ENCODE data around the gene ITGA11.

ITGA11 gene

DNA sequence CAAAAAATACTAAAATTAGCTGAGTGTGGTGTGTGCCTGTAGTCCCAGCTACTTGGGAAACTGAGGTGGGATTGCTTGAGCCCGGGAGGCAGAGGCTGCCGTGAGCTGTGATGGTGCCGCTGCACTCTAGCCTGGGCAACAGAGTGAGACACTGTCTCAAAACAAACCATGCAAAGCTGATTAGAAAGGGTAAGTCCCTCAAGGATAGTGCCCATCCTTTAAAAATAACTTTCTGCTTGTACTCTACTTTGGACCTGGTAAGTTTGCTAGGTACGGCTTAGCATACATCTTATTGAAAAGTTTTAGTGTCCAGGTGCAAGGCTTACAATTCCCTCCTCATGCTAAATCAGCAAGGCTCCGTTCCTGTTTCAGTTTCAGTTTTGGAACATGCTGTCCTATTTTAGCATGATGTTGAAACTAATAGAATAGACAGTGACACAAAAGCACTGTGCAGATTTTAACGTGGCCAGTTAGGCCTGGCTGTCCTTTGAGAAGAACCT is 133.0 kb downstream of the ITGA11 start:
- TF ChIP-seq TAF1 (IDR thresholded peaks at IDR 0.05; ENCODE audit: low read depth, low read length) (no peak), POLR2AphosphoS5 (IDR thresholded peaks at IDR 0.05; ENCODE audit: low read depth, low read length) (0 out of 2 replicates have a peak, but pooled peaks have one; percentile 34), SPI1 (IDR thresholded peaks at IDR 0.05; ENCODE audit: low read depth, low read length) (peak; percentile 78), POLR2A (IDR thresholded peaks at IDR 0.05; ENCODE audit: low read depth, low read length) (0 out of 2 replicates have a peak, but pooled peaks have one; percentile 30)
- DNase-seq (ENCODE audit: insufficient read length, low spot score) (no peak), FAIRE-seq (peak; percentile 96)

DNA sequence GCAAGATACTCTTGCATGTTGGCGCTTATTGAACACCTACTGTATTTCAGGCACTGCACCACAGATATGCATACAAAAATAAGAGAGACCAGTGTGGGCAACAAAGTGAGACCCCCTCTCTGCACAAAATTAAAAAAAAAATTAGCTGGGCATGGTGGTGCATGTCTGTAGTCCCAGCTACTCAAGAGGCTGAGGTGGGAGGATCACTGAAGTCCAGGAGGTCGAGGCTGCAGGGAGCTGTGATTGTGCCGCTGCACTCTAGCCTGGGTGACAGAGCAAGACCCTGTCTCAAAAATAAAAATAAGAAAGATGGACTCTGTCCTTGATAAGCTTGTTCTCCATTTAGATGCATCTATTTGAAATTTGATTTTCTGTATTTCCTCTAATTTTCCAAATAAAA is 133.6 kb downstream of the ITGA11 start:
- DNase-seq (ENCODE audit: insufficient read length, low spot score) (no peak), FAIRE-seq (no peak)
- TF ChIP-seq POLR2A (IDR thresholded peaks at IDR 0.05; ENCODE audit: low read depth, low read length), result no peak
- TF ChIP-seq POU2F2 (IDR thresholded peaks at IDR 0.05; ENCODE audit: low read depth, low read length), result no peak
- TF ChIP-seq TAF1 (IDR thresholded peaks at IDR 0.05; ENCODE audit: low read depth, low read length), result no peak
- TF ChIP-seq POLR2AphosphoS5 (IDR thresholded peaks at IDR 0.05; ENCODE audit: low read depth, low read length), result no peak
- no peak for TF ChIP-seq PAX5 (IDR thresholded peaks at IDR 0.05; ENCODE audit: insufficient read depth, low read length, severe bottlenecking)
- no peak for TF ChIP-seq SPI1 (IDR thresholded peaks at IDR 0.05; ENCODE audit: low read depth, low read length)

DNA sequence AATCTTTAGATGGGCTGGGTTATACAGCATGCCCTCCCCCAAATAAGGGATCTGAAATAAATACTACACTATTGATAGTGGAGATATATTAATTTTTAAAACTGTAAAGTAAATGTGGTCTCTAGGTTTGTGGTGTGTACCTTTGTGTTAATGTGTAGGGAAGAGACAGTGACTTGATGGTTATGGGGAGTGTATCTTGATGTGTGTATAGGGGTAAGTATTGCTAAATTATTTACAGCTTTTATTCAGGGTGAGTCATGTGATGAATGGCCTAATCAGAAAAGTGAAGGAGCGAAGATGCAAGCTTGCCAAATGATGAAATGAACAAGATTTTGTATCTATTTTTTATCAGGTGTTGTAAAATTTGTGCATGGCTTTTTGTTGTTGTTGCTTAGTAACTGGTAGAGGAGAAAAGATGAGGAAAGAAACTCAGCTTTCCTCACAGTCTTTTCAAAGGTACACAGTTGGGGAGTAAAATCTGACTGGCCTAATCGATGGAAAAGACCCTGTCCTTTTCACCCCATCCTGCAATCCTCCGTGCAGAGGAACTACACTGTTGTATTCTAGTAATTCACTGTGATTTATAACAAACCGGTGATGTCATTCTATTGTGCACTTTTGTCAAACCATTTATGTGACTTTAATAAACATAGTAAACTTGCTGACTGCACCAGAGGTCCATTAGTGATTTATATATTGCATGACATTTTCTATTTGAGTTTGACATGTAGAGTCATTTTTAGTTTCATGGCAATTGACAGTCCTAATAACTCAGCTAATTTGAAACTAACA is 136.8 kb downstream of the ITGA11 start:
- DNase-seq (ENCODE audit: insufficient read length, low spot score) (no peak), FAIRE-seq (peak; percentile 38)
- no peak for TF ChIP-seq TAF1 (IDR thresholded peaks at IDR 0.05; ENCODE audit: low read depth, low read length)
- no peak for TF ChIP-seq POLR2AphosphoS5 (IDR thresholded peaks at IDR 0.05; ENCODE audit: low read depth, low read length)
- TF ChIP-seq POU2F2 (IDR thresholded peaks at IDR 0.05; ENCODE audit: low read depth, low read length), result no peak
- TF ChIP-seq PAX5 (IDR thresholded peaks at IDR 0.05; ENCODE audit: insufficient read depth, low read length, severe bottlenecking), result no peak
- no peak for TF ChIP-seq SPI1 (IDR thresholded peaks at IDR 0.05; ENCODE audit: low read depth, low read length)
- TF ChIP-seq POLR2A (IDR thresholded peaks at IDR 0.05; ENCODE audit: low read depth, low read length), result no peak

DNA sequence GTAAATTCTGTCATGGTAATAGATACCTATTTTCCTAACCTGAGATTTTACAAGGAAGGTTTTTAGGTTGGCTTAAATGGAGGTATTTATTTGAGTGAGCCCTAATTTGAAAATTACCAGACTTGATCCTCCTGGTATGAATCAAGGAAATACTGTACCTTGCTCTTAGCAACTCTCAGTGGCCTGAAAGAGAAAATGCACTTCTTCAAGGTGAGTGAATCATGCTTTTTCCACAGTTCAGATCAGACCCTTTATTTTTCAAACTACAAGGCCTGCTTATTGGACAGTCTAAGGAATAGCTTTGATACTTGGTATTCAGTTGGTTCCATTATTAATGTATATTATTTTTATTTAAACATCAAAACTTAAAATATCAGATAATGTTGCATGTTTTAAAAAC is 139.0 kb downstream of the ITGA11 start:
- FAIRE-seq (no peak), DNase-seq (ENCODE audit: insufficient read length, low spot score) (no peak)
- no peak for TF ChIP-seq TAF1 (IDR thresholded peaks at IDR 0.05; ENCODE audit: low read depth, low read length)
- TF ChIP-seq POLR2A (IDR thresholded peaks at IDR 0.05; ENCODE audit: low read depth, low read length), result no peak
- no peak for TF ChIP-seq POLR2AphosphoS5 (IDR thresholded peaks at IDR 0.05; ENCODE audit: low read depth, low read length)
- TF ChIP-seq SPI1 (IDR thresholded peaks at IDR 0.05; ENCODE audit: low read depth, low read length), result no peak
- no peak for TF ChIP-seq POU2F2 (IDR thresholded peaks at IDR 0.05; ENCODE audit: low read depth, low read length)
- TF ChIP-seq PAX5 (IDR thresholded peaks at IDR 0.05; ENCODE audit: insufficient read depth, low read length, severe bottlenecking), result no peak

DNA sequence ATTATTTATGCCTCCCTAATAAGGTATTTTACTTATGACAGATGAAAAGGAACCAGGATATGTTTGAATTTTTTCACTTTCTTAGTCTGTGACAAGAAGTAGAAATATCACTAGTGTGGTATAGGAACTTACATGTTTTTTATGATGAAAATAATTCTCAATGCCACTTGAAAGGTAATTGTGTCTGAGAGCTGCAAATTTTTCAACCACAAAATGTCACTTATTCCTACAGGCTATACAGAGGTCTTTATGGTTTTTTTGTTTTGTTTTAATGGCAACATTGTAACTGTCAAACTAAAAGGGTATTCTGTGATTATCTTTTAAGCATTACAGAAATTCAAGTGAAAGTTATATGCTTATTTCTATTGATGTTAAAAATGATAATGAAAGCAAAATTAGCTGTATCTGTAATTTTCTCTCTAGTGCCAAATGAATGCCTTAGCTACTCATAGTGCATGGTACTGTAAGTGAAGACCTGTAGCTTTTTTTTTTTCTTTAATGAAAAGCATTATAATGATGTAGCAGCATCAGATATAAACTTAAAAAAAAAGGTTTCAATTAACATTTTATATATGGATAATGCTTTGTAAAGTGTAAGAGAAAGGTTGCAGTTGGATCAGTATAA is 139.7 kb downstream of the ITGA11 start:
- DNase-seq (ENCODE audit: insufficient read length, low spot score), result no peak
- TF ChIP-seq TAF1 (IDR thresholded peaks at IDR 0.05; ENCODE audit: low read depth, low read length) (no peak), POU2F2 (IDR thresholded peaks at IDR 0.05; ENCODE audit: low read depth, low read length) (no peak), SPI1 (IDR thresholded peaks at IDR 0.05; ENCODE audit: low read depth, low read length) (no peak), POLR2AphosphoS5 (IDR thresholded peaks at IDR 0.05; ENCODE audit: low read depth, low read length) (no peak), PAX5 (IDR thresholded peaks at IDR 0.05; ENCODE audit: insufficient read depth, low read length, severe bottlenecking) (no peak), POLR2A (IDR thresholded peaks at IDR 0.05; ENCODE audit: low read depth, low read length) (no peak)
- no peak for FAIRE-seq

DNA sequence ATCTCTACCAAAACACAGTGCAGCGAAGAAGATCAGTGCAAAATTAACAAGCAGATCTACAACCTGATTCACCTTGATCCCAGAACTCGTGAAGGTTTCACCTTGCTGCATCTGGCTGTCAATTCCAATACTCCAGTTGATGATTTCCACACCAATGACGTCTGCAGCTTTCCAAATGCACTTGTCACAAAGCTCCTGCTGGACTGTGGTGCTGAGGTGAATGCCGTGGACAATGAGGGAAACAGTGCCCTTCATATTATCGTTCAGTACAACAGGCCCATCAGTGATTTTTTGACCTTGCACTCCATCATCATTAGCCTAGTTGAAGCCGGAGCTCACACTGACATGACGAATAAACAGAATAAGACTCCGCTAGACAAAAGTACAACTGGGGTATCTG is 141.2 kb downstream of the ITGA11 start:
- no peak for FAIRE-seq
- TF ChIP-seq POLR2AphosphoS5 (IDR thresholded peaks at IDR 0.05; ENCODE audit: low read depth, low read length) (no peak), POU2F2 (IDR thresholded peaks at IDR 0.05; ENCODE audit: low read depth, low read length) (no peak), TAF1 (IDR thresholded peaks at IDR 0.05; ENCODE audit: low read depth, low read length) (no peak), SPI1 (IDR thresholded peaks at IDR 0.05; ENCODE audit: low read depth, low read length) (no peak), POLR2A (IDR thresholded peaks at IDR 0.05; ENCODE audit: low read depth, low read length) (no peak), PAX5 (IDR thresholded peaks at IDR 0.05; ENCODE audit: insufficient read depth, low read length, severe bottlenecking) (no peak)
- no peak for DNase-seq (ENCODE audit: insufficient read length, low spot score)

DNA sequence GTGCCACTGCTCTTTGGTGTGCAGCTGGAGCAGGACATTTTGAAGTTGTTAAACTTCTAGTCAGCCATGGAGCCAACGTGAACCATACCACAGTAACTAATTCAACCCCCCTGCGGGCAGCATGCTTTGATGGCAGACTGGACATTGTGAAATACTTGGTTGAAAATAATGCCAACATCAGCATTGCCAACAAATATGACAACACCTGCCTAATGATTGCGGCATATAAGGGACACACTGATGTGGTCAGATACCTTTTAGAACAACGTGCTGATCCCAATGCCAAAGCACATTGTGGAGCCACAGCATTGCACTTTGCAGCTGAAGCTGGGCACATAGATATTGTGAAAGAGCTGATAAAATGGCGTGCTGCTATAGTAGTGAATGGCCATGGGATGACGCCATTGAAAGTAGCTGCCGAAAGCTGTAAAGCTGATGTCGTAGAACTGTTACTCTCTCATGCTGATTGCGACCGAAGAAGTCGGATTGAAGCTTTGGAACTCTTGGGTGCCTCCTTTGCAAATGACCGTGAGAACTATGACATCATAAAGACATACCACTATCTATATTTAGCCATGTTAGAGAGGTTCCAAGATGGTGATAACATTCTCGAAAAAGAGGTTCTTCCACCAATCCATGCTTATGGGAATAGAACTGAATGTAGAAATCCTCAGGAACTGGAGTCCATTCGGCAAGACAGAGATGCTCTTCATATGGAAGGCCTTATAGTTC is 142.2 kb downstream of the ITGA11 start:
- TF ChIP-seq SPI1 (IDR thresholded peaks at IDR 0.05; ENCODE audit: low read depth, low read length) (no peak), POLR2AphosphoS5 (IDR thresholded peaks at IDR 0.05; ENCODE audit: low read depth, low read length) (no peak), POLR2A (IDR thresholded peaks at IDR 0.05; ENCODE audit: low read depth, low read length) (no peak), TAF1 (IDR thresholded peaks at IDR 0.05; ENCODE audit: low read depth, low read length) (no peak), PAX5 (IDR thresholded peaks at IDR 0.05; ENCODE audit: insufficient read depth, low read length, severe bottlenecking) (no peak), POU2F2 (IDR thresholded peaks at IDR 0.05; ENCODE audit: low read depth, low read length) (no peak)
- DNase-seq (ENCODE audit: insufficient read length, low spot score) (no peak), FAIRE-seq (peak; percentile 33)

DNA sequence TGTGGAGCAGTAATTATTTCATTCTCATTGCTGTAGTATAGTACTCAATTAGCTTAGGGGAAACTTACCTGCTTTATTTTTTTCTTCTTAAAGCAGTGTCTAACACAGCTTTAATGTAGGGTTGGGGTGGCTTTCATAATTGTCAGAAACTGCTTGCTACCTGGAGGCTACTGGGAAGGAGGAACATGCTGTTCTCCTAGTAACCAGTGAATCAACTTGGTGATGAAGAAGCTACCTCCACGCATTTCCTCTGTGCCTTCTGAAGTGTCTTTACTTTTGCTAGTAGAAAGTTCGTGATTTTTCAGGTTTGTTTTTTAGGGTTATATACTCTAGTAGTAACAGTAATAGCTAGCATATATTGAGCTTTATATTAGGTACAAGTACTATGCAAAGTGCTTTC is 142.9 kb downstream of the ITGA11 start:
- no peak for TF ChIP-seq POLR2AphosphoS5 (IDR thresholded peaks at IDR 0.05; ENCODE audit: low read depth, low read length)
- TF ChIP-seq TAF1 (IDR thresholded peaks at IDR 0.05; ENCODE audit: low read depth, low read length), result no peak
- no peak for TF ChIP-seq POU2F2 (IDR thresholded peaks at IDR 0.05; ENCODE audit: low read depth, low read length)
- TF ChIP-seq POLR2A (IDR thresholded peaks at IDR 0.05; ENCODE audit: low read depth, low read length), result no peak
- no peak for TF ChIP-seq PAX5 (IDR thresholded peaks at IDR 0.05; ENCODE audit: insufficient read depth, low read length, severe bottlenecking)
- no peak for TF ChIP-seq SPI1 (IDR thresholded peaks at IDR 0.05; ENCODE audit: low read depth, low read length)
- FAIRE-seq, result no peak

DNA sequence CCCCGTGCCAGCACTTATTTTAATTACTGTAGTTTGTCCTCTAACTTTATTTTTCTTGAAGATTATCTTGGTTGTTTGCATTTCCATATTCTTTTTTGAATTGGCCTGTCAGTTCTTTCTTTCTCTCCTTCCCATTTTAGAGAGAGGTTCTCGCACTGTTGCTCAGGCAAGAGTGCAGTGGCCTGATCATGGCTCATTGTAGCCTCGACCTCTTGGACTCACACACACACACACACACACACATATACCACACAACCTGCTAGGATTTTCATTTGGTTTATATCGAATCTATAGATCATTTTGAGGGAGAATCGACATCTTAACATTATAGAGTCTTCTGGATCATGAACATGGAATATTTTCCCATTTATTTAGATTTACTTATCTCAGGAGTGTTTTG is 145.7 kb downstream of the ITGA11 start:
- FAIRE-seq (no peak), DNase-seq (ENCODE audit: insufficient read length, low spot score) (no peak)
- no peak for TF ChIP-seq PAX5 (IDR thresholded peaks at IDR 0.05; ENCODE audit: insufficient read depth, low read length, severe bottlenecking)
- TF ChIP-seq TAF1 (IDR thresholded peaks at IDR 0.05; ENCODE audit: low read depth, low read length), result no peak
- no peak for TF ChIP-seq POU2F2 (IDR thresholded peaks at IDR 0.05; ENCODE audit: low read depth, low read length)
- TF ChIP-seq POLR2AphosphoS5 (IDR thresholded peaks at IDR 0.05; ENCODE audit: low read depth, low read length), result no peak
- no peak for TF ChIP-seq SPI1 (IDR thresholded peaks at IDR 0.05; ENCODE audit: low read depth, low read length)

More for the DNA sequence above, 142.9 kb downstream of the ITGA11 start:
- no peak for DNase-seq (ENCODE audit: insufficient read length, low spot score)

Data from GM12891 (cell line).